BJ (cell line): ENCODE results near the gene AGGF1. TPM values are rescaled to one million over a fixed set of nuclear protein-coding genes. Genes with fewer than 3 reads are reported as not detected.

Source experiments
- CTCF ChIA-PET: fragments of 350-600 bp; formaldehyde crosslinking; extraction: SDS; loops from one replicate; lab custom pipeline; 2021; ENCODE audit warnings: antibody characterized with exemption, inconsistent platforms; lab: Yijun Ruan, JAX
- POLR2A ChIA-PET: fragments of 300-600 bp; sonication (Branson Sonifier 250); formaldehyde crosslinking; extraction: SDS; loops from one replicate; lab custom pipeline; 2021; ENCODE audit warnings: antibody characterized with exemption; lab: Charles Lee
- DNase-seq: peaks from one replicate; pipeline ENCODE4 v3.0.0-alpha.2; 2011; ENCODE audit warnings: low read depth
- H3K27me3 ChIP-seq: 2 replicates; pipeline ENCODE4 v1.6.0; 2011; ENCODE audit warnings: low read length; ENCODE audit not compliant: control insufficient read depth, insufficient read depth
- H3K36me3 ChIP-seq: 2 replicates; pipeline ENCODE4 v1.5.1; 2011; ENCODE audit warnings: low read length; ENCODE audit not compliant: control insufficient read depth, insufficient read depth
- H3K4me3 ChIP-seq: 2 replicates; pipeline ENCODE4 v1.5.1; 2011; ENCODE audit warnings: low read depth, mild to moderate bottlenecking, control low read depth, low read length
- polyA plus RNA-seq: library from polyadenylated mRNA; depleted of rRNA; stranded (reverse); fragments of >200 nt; gene quantifications from 2 replicates; pipeline ENCODE4 v1.2.3, GENCODE V29; 2011
- TF ChIP-seq, protein P1 (sequence below): IDR thresholded peaks from 2 replicates; pipeline ENCODE4 v1.5.1; 2011; ENCODE audit warnings: low read depth, mild to moderate bottlenecking, control low read depth, inconsistent platforms, low read length, moderate library complexity; ENCODE audit not compliant: insufficient read depth

Gene AGGF1
- polyA plus RNA-seq, 1 experiment: 8.3 TPM

DNA sequence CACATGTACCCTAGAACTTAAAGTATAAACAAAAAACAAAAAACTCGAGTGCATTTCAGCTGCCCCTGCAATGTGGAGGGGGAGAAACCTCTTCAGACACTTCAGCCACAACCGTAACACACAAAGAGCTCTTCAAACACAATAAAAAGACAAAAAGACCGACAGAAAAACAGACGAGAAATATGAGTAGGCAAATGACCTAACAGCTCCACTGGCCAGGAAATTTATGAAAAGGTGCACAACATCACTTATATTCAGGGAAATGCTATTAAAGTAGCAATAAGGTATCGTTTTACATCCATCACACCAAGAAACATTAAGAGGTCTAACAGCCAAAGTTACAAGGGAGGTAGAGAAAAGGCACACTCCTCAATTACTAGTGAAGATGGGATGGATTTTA lies 50.7 kb downstream of the AGGF1 start:
- Histone ChIP-seq H3K27me3 (no peaks in the 10 kb centered on the region), H3K4me3 (no peak overlapping the region), H3K36me3 (peaks cover 2% of the 10 kb centered on the region; the same call in 1 of the 2 replicates)
- ChIA-PET CTCF (no interaction called here), POLR2A (no interaction called here)
- no peak for DNase-seq
- TF ChIP-seq, protein P1, sequence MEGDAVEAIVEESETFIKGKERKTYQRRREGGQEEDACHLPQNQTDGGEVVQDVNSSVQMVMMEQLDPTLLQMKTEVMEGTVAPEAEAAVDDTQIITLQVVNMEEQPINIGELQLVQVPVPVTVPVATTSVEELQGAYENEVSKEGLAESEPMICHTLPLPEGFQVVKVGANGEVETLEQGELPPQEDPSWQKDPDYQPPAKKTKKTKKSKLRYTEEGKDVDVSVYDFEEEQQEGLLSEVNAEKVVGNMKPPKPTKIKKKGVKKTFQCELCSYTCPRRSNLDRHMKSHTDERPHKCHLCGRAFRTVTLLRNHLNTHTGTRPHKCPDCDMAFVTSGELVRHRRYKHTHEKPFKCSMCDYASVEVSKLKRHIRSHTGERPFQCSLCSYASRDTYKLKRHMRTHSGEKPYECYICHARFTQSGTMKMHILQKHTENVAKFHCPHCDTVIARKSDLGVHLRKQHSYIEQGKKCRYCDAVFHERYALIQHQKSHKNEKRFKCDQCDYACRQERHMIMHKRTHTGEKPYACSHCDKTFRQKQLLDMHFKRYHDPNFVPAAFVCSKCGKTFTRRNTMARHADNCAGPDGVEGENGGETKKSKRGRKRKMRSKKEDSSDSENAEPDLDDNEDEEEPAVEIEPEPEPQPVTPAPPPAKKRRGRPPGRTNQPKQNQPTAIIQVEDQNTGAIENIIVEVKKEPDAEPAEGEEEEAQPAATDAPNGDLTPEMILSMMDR: no peak

DNA sequence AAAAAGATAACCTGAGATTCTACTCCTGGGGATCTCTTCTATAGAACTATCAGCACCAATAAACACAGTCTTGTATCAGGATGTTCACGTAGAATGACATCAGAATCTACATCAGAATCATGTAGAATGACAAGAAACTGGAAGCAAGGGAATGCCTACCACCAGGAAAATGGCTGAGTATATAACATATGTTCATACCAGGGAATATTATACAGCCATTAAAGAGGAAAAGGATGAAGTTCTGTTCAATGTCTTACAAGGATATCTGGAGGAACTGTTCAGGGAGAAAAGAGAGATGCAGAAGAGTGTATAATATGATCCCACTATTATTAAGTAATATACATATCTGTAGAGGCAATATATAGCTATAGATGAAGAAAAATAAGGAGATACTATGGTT lies 52.1 kb downstream of the AGGF1 start:
- TF ChIP-seq, protein P1: no peak
- no peak overlapping the region for H3K4me3 ChIP-seq
- CTCF ChIA-PET: no interaction called here
- POLR2A ChIA-PET: no interaction called here
- no peaks in the 10 kb centered on the region for H3K27me3 ChIP-seq
- no peaks in the 10 kb centered on the region for H3K36me3 ChIP-seq
- no peak for DNase-seq

DNA sequence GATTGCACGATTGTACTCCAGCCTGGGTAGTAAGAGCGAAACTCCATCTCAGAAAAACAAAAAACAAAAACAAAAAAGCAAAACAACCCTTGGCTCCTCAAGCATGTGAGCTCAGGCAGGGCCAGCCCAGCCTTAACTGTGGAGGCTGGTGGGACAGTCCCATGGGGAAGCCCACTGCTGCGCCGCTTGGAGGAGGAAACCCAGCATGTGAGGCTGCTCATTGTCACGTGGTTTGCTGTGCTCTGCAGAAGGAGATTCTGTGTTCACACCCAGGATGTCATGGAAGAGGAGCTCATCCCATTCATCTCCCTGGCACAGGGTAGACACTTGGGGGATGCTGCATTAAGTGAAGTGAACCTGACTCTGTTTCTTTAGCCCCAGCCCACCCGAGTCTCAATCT lies 52.9 kb downstream of the AGGF1 start:
- DNase-seq: no peak
- TF ChIP-seq, protein P1: no peak
- no peaks in the 10 kb centered on the region for H3K36me3 ChIP-seq
- no peak overlapping the region for H3K4me3 ChIP-seq
- H3K27me3 ChIP-seq: no peaks in the 10 kb centered on the region
- ChIA-PET CTCF (no interaction called here), POLR2A (no interaction called here)

DNA sequence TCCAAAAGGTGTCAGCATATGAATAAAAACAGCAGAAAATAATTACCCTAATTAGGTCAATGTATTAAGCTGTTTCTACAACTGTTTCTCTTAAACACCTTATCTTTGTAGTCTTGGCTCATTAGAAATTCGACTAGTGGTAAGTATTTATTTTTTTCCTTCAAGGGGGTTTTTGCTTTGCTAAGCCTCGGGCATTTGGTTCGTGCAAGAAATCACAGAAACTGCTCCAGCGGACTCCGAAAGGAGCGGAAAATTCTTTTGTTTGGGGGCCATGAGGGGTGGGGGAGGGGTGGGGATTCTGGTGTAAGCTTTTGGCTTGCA lies 56.1 kb downstream of the AGGF1 start:
- DNase-seq: no peak
- TF ChIP-seq, protein P1: no peak
- H3K27me3 ChIP-seq: no peaks in the 10 kb centered on the region
- H3K4me3 ChIP-seq: peak overlapping the region; percentile 71
- no peaks in the 10 kb centered on the region for H3K36me3 ChIP-seq
- POLR2A ChIA-PET: no interaction called here
- CTCF ChIA-PET: interaction anchor here (0.6 to 4.4 kb wide), 3 partner anchors 9 to 269 kb away, joined by 3 to 27 read pairs (median 3); no protein-coding TSS in a partner anchor

DNA sequence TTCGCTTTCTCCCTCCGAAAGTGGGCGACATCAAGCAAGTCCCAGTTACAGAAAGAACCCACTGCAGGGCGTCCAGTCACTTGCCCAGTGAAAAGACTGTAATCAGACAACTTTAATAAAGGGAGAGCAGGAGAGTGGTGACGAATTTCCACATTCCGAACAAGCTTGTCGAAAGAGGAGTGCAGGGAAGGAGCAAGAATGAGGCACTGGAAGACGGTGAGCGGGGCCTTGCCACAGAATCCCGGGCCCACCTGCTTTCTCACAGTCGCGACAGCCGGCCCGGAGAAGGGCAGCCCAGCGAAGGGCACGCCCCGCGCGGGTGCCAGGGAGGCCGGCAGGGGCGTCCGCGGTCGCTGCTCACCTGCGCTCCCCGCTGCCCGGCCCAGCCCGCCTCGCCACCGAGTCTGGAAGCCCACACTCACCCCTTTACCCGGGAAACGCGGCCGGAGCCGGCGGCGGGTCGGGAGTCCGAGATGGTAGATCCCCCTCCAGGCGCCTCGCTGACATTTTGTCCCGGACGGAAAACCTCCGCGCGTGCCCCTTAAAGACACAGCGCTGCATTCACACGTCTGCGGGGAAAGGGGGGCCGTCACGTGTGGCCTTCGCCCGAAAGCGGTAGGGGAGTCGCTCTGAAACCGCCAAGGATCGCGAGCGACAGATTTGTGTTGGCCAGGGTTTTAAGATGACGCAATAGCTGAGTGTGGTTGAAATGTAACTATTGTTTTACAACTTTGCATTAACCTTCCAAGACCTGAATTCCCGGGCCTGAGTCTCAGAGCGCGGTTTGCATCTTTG lies 56.7 kb downstream of the AGGF1 start, which contains the start of gene ZBED3:
TSS of gene ZBED3 (minus strand) at position 597 of the 795 bp plus-strand sequence. CDS start 9,407 bp downstream, outside the sequence.
- DNase-seq: peak; percentile 45
- ChIA-PET POLR2A (interaction anchor here (0.6 kb wide), 1 partner anchor 1206 kb away, joined by 3 read pairs; no protein-coding TSS in a partner anchor), CTCF (interaction anchor here (1.3 to 4.4 kb wide), 2 partner anchors 9 to 269 kb away, joined by 3 to 27 read pairs; no protein-coding TSS in a partner anchor)
- Histone ChIP-seq H3K27me3 (no peaks in the 10 kb centered on the region), H3K36me3 (no peaks in the 10 kb centered on the region), H3K4me3 (peak within 1 kb of the TSS; percentile 71)
- TF ChIP-seq, protein P1: peak; percentile 48; the same call in 1 of the 2 replicates
